Left lung (tissue), 10 donors: ENCODE data around the gene ARAP1. TPM values are rescaled to one million over a fixed set of nuclear protein-coding genes. Genes with fewer than 3 reads are reported as not detected.

Experiments
- ATAC-seq: fragments of 200-7000 bp; cut with Tn5 transposase; one replicate; pipeline ENCODE4 v1.9.1; 2020; ENCODE audit warnings: moderate library complexity
- DNase-seq, 4 donors: peaks; one replicate each; pipeline ENCODE4 v3.0.0-alpha.2; 2013 to 2020
- H3K27ac ChIP-seq, 2 donors: fragments of 200-600 bp; sonication (generic) in 1 of 2; one replicate each; pipeline versions ENCODE4 v1.5.0 to v1.8.0; 2020 to 2021
- H3K27me3 ChIP-seq, 2 donors: fragments of 200-600 bp; sonication (generic) in 1 of 2; one replicate each; pipeline versions ENCODE4 v1.5.0 to v1.8.0; 2020 to 2021
- H3K36me3 ChIP-seq, 2 donors: fragments of 200-600 bp; sonication (generic) in 1 of 2; one replicate each; pipeline versions ENCODE4 v1.5.0 to v1.8.0; 2020 to 2021
- H3K4me1 ChIP-seq, 2 donors: fragments of 200-600 bp; one replicate each; pipeline ENCODE4 v1.8.0; 2021
- H3K4me3 ChIP-seq, 2 donors: fragments of 200-600 bp; sonication (generic) in 1 of 2; one replicate each; pipeline versions ENCODE4 v1.5.0 to v1.8.0; 2020 to 2021; ENCODE audit warnings: mild to moderate bottlenecking in 1 of 2
- H3K9me3 ChIP-seq, 2 donors: fragments of 200-600 bp; sonication (generic) in 1 of 2; one replicate each; pipeline versions ENCODE4 v1.5.0 to v1.8.0; 2020 to 2021
- intact Hi-C, 2 donors: fragments of 100-400 bp; cut with DNase I; formaldehyde crosslinking; loops; one replicate each; pipeline versions ENCODE4 v1.11.2 to v1.14.2; 2022
- polyA plus RNA-seq, 6 donors: library from polyadenylated mRNA; unstranded; fragments of 120-200 nt; gene quantifications; one replicate each; pipeline ENCODE4 v1.2.1, GENCODE V29; 2013; ENCODE audit not compliant: insufficient read length in 6 of 6
- total RNA-seq, 2 donors: library from RNA; stranded (reverse); fragmentation: NEBNext Ultra II Directional; extraction: Animal tissue kit (Norgen Biotek cat#: 25700); gene quantifications; one replicate each; pipeline ENCODE4 v1.2.1, GENCODE V29; 2021
- TF ChIP-seq, protein P1 (sequence below), 2 donors: fragments of 200-600 bp; sonication (generic) in 1 of 2; IDR thresholded peaks; one replicate each; pipeline versions ENCODE4 v1.5.0 to v1.8.0; 2021; ENCODE audit warnings: antibody characterized with exemption in 2 of 2
- donor health status: DM: no; HTN: yes; CAD: no.
- donor health status: DM: no; HTN: no; CAD: no.

The ARAP1 gene
- total and polyA plus RNA-seq, 8 donors = 80.0 to 222 (median 97.7) TPM

GRCh38 chr11:72673284-72673942 is 78.8 kb downstream of the ARAP1 start:
- peaks cover 10 to 100% of the 10 kb centered on the region in 2 donors for H3K27me3 ChIP-seq
- no peak overlapping the region for H3K4me3 ChIP-seq
- no peaks in the 10 kb centered on the region for H3K9me3 ChIP-seq
- H3K27ac ChIP-seq = no peak overlapping the region
- peaks cover 0 to 5% of the 10 kb centered on the region in 2 donors for H3K4me1 ChIP-seq
- DNase-seq = no peak
- intact Hi-C loops = loop anchor here in 1 of 2 donors (10.0 kb wide), 1 partner anchor 199 kb away; no protein-coding TSS in a partner anchor
- TF ChIP-seq, protein P1, sequence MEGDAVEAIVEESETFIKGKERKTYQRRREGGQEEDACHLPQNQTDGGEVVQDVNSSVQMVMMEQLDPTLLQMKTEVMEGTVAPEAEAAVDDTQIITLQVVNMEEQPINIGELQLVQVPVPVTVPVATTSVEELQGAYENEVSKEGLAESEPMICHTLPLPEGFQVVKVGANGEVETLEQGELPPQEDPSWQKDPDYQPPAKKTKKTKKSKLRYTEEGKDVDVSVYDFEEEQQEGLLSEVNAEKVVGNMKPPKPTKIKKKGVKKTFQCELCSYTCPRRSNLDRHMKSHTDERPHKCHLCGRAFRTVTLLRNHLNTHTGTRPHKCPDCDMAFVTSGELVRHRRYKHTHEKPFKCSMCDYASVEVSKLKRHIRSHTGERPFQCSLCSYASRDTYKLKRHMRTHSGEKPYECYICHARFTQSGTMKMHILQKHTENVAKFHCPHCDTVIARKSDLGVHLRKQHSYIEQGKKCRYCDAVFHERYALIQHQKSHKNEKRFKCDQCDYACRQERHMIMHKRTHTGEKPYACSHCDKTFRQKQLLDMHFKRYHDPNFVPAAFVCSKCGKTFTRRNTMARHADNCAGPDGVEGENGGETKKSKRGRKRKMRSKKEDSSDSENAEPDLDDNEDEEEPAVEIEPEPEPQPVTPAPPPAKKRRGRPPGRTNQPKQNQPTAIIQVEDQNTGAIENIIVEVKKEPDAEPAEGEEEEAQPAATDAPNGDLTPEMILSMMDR (IDR thresholded peaks at IDR 0.05) = no peak
- H3K36me3 ChIP-seq = no peaks in the 10 kb centered on the region
- no peak for ATAC-seq

DNA sequence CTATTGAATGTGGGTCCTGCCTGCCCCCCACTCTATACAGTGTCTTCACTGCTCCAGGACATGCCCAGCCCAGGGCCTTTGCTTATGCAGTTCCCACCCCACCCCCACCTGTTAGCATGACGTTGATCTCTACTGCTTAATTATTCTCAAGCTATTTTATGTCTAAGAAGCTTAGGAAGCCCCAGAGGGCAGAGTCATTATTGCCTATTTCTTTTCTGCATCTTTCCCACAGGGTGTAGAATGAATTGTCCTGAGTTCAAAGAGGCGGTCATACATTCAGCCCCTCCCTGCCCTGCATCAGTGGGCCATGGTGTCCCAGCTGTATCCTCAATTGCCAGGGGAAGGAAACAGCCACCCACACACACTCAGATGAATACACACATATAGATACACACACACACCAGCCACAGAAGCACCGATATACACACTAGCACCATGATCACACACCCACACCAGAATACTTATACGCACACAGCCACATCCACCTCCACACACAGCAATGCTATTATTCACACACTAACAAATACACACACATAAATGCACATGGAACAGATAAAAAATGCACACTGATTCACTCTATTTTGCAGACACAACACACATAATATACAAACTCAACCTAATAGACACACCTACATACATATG is 79.5 kb downstream of the ARAP1 start:
- H3K4me1 ChIP-seq = peaks cover 0 to 5% of the 10 kb centered on the region in 2 donors
- H3K36me3 ChIP-seq = no peaks in the 10 kb centered on the region
- TF ChIP-seq, protein P1 (IDR thresholded peaks at IDR 0.05) = no peak
- ATAC-seq = no peak
- H3K27ac ChIP-seq = no peak overlapping the region
- intact Hi-C loops = loop anchor here in 1 of 2 donors (10.0 kb wide), 1 partner anchor 198 kb away; no protein-coding TSS in a partner anchor
- H3K9me3 ChIP-seq = peaks cover 0 to 6% of the 10 kb centered on the region in 2 donors
- H3K27me3 ChIP-seq = peaks cover 10 to 98% of the 10 kb centered on the region in 2 donors
- no peak for DNase-seq
- H3K4me3 ChIP-seq = no peak overlapping the region

GRCh38 chr11:72671152-72672099 is 80.8 kb downstream of the ARAP1 start:
- H3K27me3 ChIP-seq = peaks cover 10 to 86% of the 10 kb centered on the region in 2 donors
- TF ChIP-seq, protein P1 (IDR thresholded peaks at IDR 0.05) = no peak
- no peak for ATAC-seq
- peaks cover 0 to 11% of the 10 kb centered on the region in 2 donors for H3K9me3 ChIP-seq
- H3K4me1 ChIP-seq = no peaks in the 10 kb centered on the region
- H3K36me3 ChIP-seq = no peaks in the 10 kb centered on the region
- no peak overlapping the region for H3K4me3 ChIP-seq
- H3K27ac ChIP-seq = no peak overlapping the region
- DNase-seq = no peak
- intact Hi-C loops = loop anchor here in 1 of 2 donors (10.0 kb wide), 1 partner anchor 197 kb away; no protein-coding TSS in a partner anchor

DNA sequence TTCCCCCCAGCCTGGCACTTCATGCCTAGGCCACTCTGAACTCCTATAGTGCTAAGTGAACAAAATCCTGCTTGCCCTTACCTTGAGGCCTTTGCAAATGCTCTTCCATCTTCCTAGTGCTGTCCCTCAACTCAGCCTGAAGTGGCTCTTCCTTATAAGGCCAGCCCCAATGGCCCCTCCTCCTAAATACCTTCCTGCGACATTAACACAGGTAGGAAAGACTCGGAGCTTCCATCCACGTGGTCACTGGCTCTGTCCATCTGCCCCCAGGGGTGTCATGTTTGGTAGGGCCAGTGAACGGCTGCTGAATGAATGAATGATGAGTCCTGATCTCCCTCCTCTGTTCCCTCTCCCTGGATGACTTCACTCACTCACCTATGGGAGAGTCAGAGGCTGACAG is 82.2 kb downstream of the ARAP1 start:
- DNase-seq (no peak), ATAC-seq (no peak)
- Histone ChIP-seq H3K27me3 (peaks cover 10 to 86% of the 10 kb centered on the region in 2 donors), H3K27ac (no peak overlapping the region), H3K36me3 (no peaks in the 10 kb centered on the region), H3K4me3 (no peak overlapping the region), H3K9me3 (peaks cover 0 to 11% of the 10 kb centered on the region in 2 donors), H3K4me1 (no peaks in the 10 kb centered on the region)
- intact Hi-C loops = loop anchor here in 1 of 2 donors (10.0 kb wide), 1 partner anchor 195 kb away; no protein-coding TSS in a partner anchor
- TF ChIP-seq, protein P1 (IDR thresholded peaks at IDR 0.05) = no peak
